HepG2 (cell line): Measurements from ENCODE around the gene EFNA3. TPM values are rescaled to one million over a fixed set of nuclear protein-coding genes. Genes with fewer than 3 reads are reported as not detected.
A peak's percentile ranks its signal among the peaks of the same experiment; 100 is the strongest.

ENCODE experiments used
- CSRNP1 ChIP-seq: sonication (generic); formaldehyde crosslinking; IDR thresholded peaks from 2 replicates; pipeline ENCODE4 v1.8.1; 2023; ENCODE audit warnings: mild to moderate bottlenecking, missing genetic modification reagents
- FOXA1 ChIP-seq, 2 experiments: fragments of 450-650 bp in 1 of 2; sonication (generic) in 1 of 2; formaldehyde crosslinking in 1 of 2; IDR thresholded peaks; 2 replicates each; pipeline versions ENCODE4 v1.4.0 to v1.6.1; 2016 to 2020; ENCODE audit warnings: missing genetic modification reagents in 1 of 2
- IRF1 ChIP-seq: sonication (generic); formaldehyde crosslinking; IDR thresholded peaks from 2 replicates; pipeline ENCODE4 v1.4.0; 2020; ENCODE audit warnings: low read depth, mild to moderate bottlenecking, missing genetic modification reagents
- JUND ChIP-seq: sonication (generic); formaldehyde crosslinking; IDR thresholded peaks from 2 replicates; pipeline ENCODE4 v1.8.0; 2022; ENCODE audit warnings: mild to moderate bottlenecking, missing genetic modification reagents
- SOX13 ChIP-seq, 3 experiments: fragments of 450-650 bp in 1 of 3; sonication (generic) in 1 of 3; formaldehyde crosslinking in 1 of 3; IDR thresholded peaks in 2 of 3; conservative IDR thresholded peaks in 1 of 3; 2 replicates each; pipeline versions ENCODE4 v1.5.0 to v1.6.1; 2016 to 2020; ENCODE audit warnings: antibody characterized with exemption in 1 of 3, mild to moderate bottlenecking in 1 of 3, missing compliant biosample characterization in 1 of 3, missing genetic modification reagents in 1 of 3, moderate library complexity in 1 of 3
- THYN1 ChIP-seq: sonication (generic); formaldehyde crosslinking; IDR thresholded peaks from 2 replicates; pipeline ENCODE4 v1.8.1; 2023; ENCODE audit warnings: low read depth, mild to moderate bottlenecking, moderate library complexity, missing genetic modification reagents, borderline replicate concordance
- ZKSCAN5 ChIP-seq: sonication (generic); formaldehyde crosslinking; IDR thresholded peaks from 2 replicates; pipeline ENCODE4 v1.5.1; 2020; ENCODE audit warnings: mild to moderate bottlenecking, missing genetic modification reagents
- ZMAT3 ChIP-seq: sonication (generic); formaldehyde crosslinking; conservative IDR thresholded peaks from 2 replicates; pipeline ENCODE4 v1.7.0; 2021; ENCODE audit warnings: missing genetic modification reagents
- ZNF75D ChIP-seq: sonication (generic); formaldehyde crosslinking; IDR thresholded peaks from 2 replicates; pipeline ENCODE4 v1.8.1; 2023; ENCODE audit warnings: missing genetic modification reagents, mild to moderate bottlenecking, borderline replicate concordance
- polyA plus RNA-seq, 8 experiments: library from polyadenylated mRNA; depleted of rRNA in 3 of 8; stranded (reverse) in 7 of 8; unstranded in 1 of 8; fragments of >200 nt; fragmentation: Illumina TruSeq in 4 of 8; extraction: Trizol in 4 of 8; gene quantifications; 2 replicates each; pipeline versions ENCODE4 v1.2.1 to v1.2.3, GENCODE V29; 2011 to 2016; ENCODE audit warnings: low read depth in 4 of 8, missing spikeins in 1 of 8, mixed read lengths in 1 of 8; ENCODE audit not compliant: insufficient read depth in 1 of 8
- total RNA-seq, 5 experiments: library from RNA; depleted of rRNA; stranded (reverse); fragments of >200 nt; fragmentation: Illumina TruSeq; extraction: Trizol; gene quantifications; 2 replicates each; pipeline ENCODE4 v1.2.3, GENCODE V29; 2016; ENCODE audit warnings: low read depth in 1 of 5
- TF ChIP-seq, protein P1 (sequence below): sonication (generic); formaldehyde crosslinking; conservative IDR thresholded peaks from 2 replicates; pipeline ENCODE4 v1.8.0; 2022; ENCODE audit warnings: low read depth, missing genetic modification reagents
- TF ChIP-seq, protein P2 (sequence below): sonication (generic); formaldehyde crosslinking; IDR thresholded peaks from 2 replicates; pipeline ENCODE4 v1.4.0; 2020; ENCODE audit warnings: missing genetic modification reagents, borderline replicate concordance
- TF ChIP-seq, protein P3 (sequence below): sonication (generic); formaldehyde crosslinking; IDR thresholded peaks from 2 replicates; pipeline ENCODE4 v1.4.0; 2020; ENCODE audit warnings: missing genetic modification reagents

EFNA3 gene
- total and polyA plus RNA-seq, 2 of the 13 experiments (the other 11 are each of a cell fraction or from before 2014, with no cell fraction given) = 1.0 to 5.7 TPM

DNA sequence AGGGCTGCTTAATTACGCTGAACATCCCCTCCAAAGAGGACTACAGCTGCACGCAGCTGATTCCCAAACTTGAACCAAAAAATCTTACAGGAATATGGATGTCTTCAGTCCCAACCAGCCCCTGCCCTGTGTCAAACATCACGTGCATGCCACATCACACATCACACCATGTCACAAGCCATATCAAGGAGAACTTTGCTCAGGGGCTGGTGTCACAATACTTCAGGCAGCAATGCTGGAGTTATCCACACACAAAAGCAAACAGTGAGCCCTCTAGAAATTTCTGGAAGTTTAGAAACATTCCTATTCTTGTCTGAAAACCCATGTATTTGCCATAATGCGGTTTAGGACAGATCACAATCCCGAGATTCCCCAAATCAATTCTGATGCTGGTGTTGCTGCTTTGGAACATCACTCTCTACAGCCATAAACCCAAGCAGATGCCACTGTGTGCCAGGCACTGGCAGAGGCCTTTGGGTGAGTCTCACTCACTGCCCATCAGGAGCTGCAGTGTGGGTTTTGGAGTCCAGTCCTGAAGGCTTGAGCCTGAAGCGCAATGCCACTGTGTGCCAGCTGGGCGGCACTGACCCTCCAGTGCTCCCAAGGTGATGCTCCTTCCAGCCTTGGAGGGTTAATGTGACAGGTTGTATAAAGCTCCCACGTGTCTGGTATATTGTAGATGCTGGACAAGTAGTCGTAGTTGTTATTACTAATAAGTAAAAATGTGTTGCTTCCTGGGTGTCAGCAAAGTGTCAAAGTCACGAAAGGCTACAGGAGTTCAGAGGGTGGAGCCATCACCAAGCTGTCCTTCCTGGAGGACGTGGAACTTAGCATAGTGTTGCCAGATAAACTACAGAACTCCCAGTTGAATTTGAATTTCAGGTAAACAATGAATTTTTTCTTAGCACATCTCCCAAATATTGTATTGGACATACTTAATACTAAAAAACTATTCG lies 28.9 kb downstream of the EFNA3 start (continued):
- TF ChIP-seq, protein P1, sequence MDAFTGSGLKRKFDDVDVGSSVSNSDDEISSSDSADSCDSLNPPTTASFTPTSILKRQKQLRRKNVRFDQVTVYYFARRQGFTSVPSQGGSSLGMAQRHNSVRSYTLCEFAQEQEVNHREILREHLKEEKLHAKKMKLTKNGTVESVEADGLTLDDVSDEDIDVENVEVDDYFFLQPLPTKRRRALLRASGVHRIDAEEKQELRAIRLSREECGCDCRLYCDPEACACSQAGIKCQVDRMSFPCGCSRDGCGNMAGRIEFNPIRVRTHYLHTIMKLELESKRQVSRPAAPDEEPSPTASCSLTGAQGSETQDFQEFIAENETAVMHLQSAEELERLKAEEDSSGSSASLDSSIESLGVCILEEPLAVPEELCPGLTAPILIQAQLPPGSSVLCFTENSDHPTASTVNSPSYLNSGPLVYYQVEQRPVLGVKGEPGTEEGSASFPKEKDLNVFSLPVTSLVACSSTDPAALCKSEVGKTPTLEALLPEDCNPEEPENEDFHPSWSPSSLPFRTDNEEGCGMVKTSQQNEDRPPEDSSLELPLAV (CRISPR knock-in tag) = no peak
- TF ChIP-seq, protein P2, sequence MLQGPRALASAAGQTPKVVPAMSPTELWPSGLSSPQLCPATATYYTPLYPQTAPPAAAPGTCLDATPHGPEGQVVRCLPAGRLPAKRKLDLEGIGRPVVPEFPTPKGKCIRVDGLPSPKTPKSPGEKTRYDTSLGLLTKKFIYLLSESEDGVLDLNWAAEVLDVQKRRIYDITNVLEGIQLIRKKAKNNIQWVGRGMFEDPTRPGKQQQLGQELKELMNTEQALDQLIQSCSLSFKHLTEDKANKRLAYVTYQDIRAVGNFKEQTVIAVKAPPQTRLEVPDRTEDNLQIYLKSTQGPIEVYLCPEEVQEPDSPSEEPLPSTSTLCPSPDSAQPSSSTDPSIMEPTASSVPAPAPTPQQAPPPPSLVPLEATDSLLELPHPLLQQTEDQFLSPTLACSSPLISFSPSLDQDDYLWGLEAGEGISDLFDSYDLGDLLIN (CRISPR knock-in tag) = no peak
- TF ChIP-seq IRF1 (CRISPR knock-in tag) (no peak), SOX13 (IDR thresholded peaks at IDR 0.05) (no peak), SOX13 (CRISPR knock-in tag; conservative IDR thresholded peaks at IDR 0.05 in 1 of 2, IDR thresholded peaks at IDR 0.05 in 1 of 2) (peak in 1 of 2 experiments; percentile 62; a peak in 2 of 4 replicates), THYN1 (CRISPR knock-in tag) (no peak), JUND (CRISPR knock-in tag) (no peak), ZMAT3 (CRISPR knock-in tag) (no peak), ZKSCAN5 (no peak), FOXA1 (IDR thresholded peaks at IDR 0.05) (no peak), FOXA1 (CRISPR knock-in tag; IDR thresholded peaks at IDR 0.05) (no peak), CSRNP1 (CRISPR knock-in tag) (no peak), ZNF75D (no peak)
- TF ChIP-seq, protein P3, sequence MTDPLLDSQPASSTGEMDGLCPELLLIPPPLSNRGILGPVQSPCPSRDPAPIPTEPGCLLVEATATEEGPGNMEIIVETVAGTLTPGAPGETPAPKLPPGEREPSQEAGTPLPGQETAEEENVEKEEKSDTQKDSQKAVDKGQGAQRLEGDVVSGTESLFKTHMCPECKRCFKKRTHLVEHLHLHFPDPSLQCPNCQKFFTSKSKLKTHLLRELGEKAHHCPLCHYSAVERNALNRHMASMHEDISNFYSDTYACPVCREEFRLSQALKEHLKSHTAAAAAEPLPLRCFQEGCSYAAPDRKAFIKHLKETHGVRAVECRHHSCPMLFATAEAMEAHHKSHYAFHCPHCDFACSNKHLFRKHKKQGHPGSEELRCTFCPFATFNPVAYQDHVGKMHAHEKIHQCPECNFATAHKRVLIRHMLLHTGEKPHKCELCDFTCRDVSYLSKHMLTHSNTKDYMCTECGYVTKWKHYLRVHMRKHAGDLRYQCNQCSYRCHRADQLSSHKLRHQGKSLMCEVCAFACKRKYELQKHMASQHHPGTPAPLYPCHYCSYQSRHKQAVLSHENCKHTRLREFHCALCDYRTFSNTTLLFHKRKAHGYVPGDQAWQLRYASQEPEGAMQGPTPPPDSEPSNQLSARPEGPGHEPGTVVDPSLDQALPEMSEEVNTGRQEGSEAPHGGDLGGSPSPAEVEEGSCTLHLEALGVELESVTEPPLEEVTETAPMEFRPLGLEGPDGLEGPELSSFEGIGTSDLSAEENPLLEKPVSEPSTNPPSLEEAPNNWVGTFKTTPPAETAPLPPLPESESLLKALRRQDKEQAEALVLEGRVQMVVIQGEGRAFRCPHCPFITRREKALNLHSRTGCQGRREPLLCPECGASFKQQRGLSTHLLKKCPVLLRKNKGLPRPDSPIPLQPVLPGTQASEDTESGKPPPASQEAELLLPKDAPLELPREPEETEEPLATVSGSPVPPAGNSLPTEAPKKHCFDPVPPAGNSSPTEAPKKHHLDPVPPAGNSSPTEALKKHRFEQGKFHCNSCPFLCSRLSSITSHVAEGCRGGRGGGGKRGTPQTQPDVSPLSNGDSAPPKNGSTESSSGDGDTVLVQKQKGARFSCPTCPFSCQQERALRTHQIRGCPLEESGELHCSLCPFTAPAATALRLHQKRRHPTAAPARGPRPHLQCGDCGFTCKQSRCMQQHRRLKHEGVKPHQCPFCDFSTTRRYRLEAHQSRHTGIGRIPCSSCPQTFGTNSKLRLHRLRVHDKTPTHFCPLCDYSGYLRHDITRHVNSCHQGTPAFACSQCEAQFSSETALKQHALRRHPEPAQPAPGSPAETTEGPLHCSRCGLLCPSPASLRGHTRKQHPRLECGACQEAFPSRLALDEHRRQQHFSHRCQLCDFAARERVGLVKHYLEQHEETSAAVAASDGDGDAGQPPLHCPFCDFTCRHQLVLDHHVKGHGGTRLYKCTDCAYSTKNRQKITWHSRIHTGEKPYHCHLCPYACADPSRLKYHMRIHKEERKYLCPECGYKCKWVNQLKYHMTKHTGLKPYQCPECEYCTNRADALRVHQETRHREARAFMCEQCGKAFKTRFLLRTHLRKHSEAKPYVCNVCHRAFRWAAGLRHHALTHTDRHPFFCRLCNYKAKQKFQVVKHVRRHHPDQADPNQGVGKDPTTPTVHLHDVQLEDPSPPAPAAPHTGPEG (CRISPR knock-in tag) = no peak
